Ramos (cell line): Measurements from ENCODE around the gene RAB10.
"Not testable (repeated sequence)": the region's sequence is repeated elsewhere in the genome, so short reads cannot be mapped to it uniquely, and the experiment has no call there.

Experiments used
- in situ Hi-C: fragments of 300-500 bp; cut with MboI; formaldehyde crosslinking; loops from one replicate; pipeline ENCODE4 v1.14.3; 2022; ENCODE audit warnings: low sequenced_read_pairs; ENCODE audit not compliant: unreplicated experiment

RAB10 gene

GRCh38 chr2:26052740-26053139 is 18.9 kb downstream of the RAB10 start:
- in situ Hi-C loops = no loop called here

DNA sequence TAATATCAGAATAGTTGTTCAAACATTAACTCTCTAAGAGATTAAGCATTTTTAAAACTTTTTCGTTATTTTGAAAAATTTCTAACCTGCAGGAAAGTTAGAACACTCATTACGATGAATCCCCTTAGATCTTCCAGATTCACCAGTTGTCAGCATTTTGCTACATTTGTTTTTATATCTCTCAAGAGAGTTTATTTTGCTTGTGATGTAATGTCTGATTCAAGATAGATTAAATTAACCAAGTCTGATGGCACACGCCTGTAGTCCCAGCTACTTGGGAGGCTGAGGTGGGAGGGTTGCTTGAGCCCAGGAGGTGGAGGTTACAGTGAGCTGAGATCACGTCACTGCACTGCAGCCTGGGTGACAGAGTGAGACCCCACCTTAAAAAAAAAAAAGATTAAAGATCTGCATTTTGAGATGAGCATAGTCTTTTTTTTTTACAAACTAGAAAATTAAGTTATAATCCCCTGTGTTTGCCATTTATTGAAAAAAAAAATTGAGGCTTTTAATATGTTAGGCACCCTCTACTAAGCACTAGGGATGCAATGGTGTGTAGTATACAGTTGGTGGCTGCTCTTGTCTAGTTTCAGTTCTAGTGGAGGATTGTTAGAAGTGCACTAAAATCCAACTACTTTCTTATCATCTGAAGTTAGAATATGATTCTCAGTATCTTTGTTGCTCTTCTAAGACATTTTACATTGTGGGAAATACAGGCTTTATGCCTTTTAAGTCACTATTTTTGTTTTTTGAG is 20.9 kb downstream of the RAB10 start:
- in situ Hi-C loops = no loop called here

DNA sequence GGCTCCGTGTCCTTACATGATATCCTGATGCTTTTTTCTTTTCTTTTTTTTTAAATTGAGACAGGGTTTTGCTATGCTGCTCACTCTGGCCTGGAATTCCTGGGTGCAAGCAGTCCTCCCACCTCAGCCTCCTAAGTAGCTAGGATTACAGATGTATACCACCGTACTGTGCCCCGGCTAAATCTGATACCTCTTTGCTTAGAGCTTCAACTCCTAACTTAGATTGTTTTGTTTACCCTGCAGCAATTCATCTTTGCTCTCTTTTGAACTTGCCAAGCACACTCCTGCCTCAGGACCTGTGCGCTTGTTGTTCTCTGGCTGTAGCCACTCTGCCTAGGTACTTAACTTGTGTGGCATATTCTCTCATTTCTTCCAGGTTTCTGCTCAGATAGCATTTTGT is 24.5 kb downstream of the RAB10 start:
- in situ Hi-C loops = no loop called here

DNA sequence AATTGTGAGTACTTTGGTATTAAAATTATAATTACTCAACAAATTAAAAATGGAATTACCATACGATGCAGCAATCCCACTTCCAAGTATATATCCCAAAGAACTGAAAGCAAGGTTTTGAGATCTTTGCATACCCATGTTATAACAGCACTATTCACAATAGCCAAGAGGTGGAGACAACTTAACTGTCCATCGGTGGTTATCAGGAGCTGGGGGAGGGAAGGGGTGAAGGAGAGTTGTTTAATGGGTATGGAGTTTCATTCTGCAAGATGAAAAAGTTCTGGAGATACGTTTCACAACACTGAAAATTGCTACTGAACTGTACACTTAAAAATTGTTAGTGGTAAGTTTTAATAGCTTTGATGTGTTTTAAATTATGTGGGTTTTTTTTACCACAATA is 25.7 kb downstream of the RAB10 start:
- in situ Hi-C loops = no loop called here

DNA sequence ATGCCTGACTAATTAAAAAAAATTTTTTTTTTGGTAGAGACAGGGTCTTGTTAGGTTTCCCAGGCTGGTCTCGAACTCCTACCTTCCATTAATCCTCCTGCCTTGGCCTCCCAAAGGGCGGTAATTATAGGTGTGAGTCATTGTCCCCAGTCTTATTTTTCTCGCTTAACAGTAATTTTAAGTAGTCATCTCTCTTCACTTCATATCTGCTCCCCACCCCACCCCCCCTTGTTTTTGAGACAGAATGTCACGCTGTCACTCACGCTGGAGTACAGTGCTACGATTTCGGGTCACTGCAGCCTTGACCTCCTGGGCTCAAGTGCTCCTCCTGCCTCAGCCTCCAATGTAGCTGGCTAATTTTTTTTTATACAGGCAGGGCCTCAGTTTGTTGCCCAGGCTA is 27.7 kb downstream of the RAB10 start:
- in situ Hi-C loops = no loop called here

GRCh38 chr2:26064846-26065245 is 31.0 kb downstream of the RAB10 start:
- in situ Hi-C loops = no loop called here

DNA sequence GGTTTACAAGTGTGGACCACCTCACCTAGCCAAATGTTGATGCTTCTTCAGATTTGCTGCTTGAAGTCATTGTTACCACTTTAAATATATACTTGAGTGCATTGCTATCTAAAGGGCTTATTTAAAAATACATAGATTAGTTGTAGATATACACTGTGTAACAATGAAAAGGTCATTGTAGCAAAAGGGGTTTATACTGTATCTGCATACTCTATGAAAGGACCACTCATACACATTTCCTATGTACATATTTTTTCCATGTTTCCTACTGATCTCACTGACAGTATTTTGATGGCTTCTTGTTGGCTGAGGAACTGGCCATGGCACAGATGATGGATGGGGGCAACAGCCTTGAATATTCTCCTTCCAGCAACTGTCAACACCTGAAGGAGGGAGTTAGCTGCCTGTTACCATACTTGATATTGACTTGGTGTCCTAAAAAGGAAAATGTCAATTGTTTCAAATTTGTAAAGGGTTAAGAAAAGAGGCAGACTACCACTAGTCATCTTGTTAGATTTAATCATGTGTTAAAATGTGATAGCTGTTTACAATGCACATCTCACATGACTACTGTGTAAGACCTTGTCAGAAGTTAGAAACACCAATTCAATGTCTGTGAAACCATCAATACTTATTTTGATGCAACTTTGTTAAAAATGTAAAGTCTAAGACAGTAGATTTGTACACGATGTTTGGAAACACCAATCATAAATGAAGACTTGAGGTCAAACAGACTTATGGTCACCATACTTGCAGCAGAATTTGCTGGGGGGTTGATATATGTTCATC is 33.5 kb downstream of the RAB10 start:
- in situ Hi-C loops = no loop called here

- in situ Hi-C loops = no loop called here
Observed at GRCh38 chr2:26067980-26068507, 34.2 kb downstream of the RAB10 start.

DNA sequence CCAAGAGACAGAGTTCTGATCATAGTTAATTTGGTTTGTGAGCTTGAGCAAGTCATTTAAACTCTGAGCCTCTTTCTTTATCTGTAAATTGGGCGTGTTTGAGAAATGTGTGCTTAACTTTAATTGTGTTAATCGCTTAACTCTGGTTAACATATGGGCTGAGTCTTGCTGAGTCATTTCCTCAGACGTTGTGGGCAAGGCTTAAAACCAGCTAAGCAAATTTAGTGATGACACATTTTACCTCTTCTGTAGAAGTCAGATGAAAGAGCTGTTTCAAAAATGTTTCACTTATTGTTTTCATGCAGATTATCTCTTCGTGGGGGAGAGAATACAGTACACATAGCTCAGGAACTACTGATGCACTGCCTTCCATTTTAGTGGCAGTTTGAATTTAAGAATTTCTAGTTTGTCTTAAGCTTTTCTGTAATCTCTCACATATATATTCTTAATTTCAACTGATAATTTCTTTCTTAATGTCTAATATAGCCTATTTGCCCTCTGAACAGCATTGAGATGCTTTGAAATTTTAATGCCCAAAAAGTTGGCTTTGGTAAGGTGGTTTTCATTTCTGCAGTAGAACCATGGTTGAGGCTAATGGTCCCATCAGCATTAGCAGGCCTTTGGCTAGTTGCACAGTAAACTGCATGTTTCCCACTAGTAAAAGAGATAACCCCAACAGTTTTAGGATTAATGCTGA is 34.9 kb downstream of the RAB10 start:
- in situ Hi-C loops = no loop called here

DNA sequence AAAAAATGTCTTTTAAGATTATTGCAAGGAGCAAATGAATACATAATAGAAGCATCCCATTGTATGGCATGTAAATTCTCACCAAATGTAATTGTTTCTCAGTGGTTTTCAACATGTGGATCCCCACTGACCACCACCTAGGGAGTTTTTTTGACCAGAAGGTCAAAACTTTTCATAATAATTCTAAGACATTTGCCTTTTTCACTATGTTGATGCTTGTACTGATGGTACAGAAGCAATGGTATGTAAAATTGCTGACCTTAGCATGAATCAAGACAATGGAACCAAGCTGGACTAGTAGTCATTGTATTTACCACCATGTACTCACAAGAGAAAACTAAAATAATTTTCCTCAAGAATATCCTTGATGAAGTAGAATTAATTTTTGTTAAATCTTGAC is 36.8 kb downstream of the RAB10 start:
- in situ Hi-C loops = no loop called here

GRCh38 chr2:26072925-26073768 is 39.3 kb downstream of the RAB10 start:
- in situ Hi-C loops = no loop called here

DNA sequence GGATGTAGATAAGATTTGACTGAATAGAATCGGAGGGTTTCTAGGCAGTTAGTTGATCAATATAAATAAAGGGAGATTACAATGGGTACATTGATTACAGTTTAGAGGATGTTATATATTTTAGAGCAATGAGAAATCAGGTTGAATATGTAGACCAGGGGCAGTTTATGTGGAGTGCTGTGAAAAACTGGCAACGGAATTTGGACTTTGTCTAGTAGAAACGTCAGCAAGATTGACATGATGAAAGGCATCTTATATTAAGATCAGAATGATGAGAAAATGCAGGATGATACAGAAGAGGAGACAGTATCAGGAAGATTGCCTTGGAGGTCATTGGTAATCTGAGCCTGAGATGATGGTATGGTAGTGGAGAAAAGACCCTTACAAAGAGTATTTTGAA is 39.9 kb downstream of the RAB10 start:
- in situ Hi-C loops = no loop called here

DNA sequence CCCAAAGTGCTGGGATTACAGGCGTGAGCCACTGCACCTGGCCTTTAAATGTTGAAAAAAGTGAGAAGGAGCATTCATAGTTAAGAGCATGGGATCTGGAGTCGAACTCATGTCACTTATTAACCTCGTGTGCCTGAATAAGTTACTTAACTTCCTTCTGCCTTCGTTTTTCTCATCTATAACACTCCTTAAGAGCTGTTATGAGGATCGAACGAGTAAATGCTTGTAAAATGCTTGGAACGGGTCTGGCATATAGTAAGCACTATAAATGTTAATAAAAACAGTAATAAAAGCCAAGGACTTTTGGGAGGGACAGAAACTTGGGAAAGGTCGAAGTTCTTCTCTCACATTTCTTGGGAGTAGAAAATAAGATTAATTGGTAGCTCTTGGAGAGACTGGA is 40.8 kb downstream of the RAB10 start:
- in situ Hi-C loops = no loop called here

- in situ Hi-C loops = no loop called here
Observed at GRCh38 chr2:26075173-26075572, 41.3 kb downstream of the RAB10 start.

- in situ Hi-C loops = no loop called here
Observed at GRCh38 chr2:26076001-26076587, 42.2 kb downstream of the RAB10 start.

DNA sequence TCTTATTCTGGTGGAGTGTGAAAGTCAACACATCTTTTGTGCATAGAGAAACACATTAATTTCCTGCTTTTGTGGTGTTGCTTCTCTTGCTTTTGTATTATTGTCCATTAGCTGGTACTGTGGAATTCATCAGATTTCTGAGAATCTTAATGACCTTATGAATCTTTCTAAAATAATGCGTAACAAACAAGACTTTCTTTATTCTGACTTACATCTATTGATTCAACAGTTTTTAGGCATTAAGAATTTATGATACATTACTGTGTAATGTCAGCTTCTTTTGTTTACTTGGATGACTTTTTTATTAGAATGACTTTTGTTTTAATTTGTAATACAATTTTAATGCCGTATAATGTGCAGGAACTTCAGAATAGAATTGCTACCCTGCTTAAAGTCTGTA is 43.4 kb downstream of the RAB10 start:
- in situ Hi-C loops = no loop called here

DNA sequence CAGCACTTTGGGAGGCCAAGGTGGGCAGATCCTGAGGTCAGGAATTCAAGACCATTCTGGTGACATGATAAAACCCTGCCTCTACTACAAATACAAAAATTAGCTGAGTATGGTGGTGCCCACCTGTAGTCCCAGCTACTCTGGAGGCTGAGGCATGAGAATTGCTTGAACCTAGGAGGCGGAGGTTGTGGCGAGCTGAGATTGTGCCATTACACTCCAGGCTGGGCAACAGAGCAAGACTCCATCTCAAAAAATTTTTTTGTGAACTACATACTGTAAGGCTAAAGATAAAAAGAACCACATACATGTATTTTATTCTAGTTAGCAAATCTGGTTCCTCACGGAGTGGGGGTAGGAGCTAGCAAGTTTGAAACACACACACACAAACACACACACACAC is 45.1 kb downstream of the RAB10 start:
- in situ Hi-C loops = no loop called here

- in situ Hi-C loops = no loop called here
Observed at GRCh38 chr2:26080356-26080755, 46.5 kb downstream of the RAB10 start.

DNA sequence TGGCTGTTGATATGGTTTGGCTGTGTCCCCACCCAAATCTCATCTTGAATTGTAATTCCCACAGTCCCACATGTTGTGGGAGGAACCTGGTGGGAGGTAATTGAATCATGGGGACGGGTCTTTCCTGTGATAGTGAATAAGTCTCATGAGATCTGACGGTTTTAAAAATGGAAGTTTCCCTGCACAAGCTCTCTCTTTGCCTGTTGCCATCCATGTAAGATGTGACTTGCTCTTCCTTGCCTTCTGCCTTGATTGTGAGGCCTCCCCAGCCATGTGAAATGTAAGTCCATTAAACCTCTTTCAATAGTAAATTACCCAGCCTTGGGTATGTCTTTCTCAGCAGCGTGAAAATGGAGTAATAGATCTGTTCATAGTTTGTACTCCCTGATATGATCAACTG is 47.0 kb downstream of the RAB10 start:
- in situ Hi-C loops = not testable (repeated sequence)

GRCh38 chr2:26081556-26081955 is 47.7 kb downstream of the RAB10 start:
- in situ Hi-C loops = no loop called here
